GM18907 (cell line): Measurements from ENCODE around the gene GYS2.
"Not testable (repeated sequence)": the region's sequence is repeated elsewhere in the genome, so short reads cannot be mapped to it uniquely, and the experiment has no call there.

Source experiments
- ATAC-seq: cut with Tn5 transposase; IDR thresholded peaks from one replicate; pipeline ENCODE4 v1.9.1; 2021; ENCODE audit warnings: mild to moderate bottlenecking, moderate library complexity; ENCODE audit not compliant: unreplicated experiment

GYS2 gene

GRCh38 chr12:21606175-21606574 is 1.5 kb upstream of the GYS2 start:
- no peak for ATAC-seq

GRCh38 chr12:21602774-21603173 is 1.9 kb downstream of the GYS2 start:
- no peak for ATAC-seq

- no peak for ATAC-seq
Measured at GRCh38 chr12:21600196-21600595, 4.5 kb downstream of the GYS2 start.

GRCh38 chr12:21599143-21599999 is 5.3 kb downstream of the GYS2 start:
- peak; percentile 79 for ATAC-seq

- ATAC-seq, result no peak
Measured at GRCh38 chr12:21598651-21599050, 6.0 kb downstream of the GYS2 start.

DNA sequence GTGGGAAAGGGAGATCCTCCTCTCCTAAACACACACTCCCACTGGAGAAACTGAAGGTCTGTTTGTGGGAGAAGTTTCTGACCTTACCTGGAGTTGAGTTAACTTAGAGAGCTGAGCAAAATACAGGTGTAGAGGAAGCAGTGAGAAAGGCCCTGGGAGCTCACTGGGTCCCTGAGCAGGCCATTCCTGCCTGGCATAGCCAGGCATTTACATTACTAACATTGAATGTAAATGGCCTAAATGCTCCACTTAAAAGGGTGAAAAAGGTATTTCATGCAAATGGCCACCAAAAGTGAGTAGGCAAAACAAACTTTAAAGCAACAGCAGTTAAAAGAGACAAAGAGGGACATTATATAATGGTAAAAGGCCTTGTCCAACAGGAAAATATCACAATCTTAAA is 9.3 kb downstream of the GYS2 start:
- not testable (repeated sequence) for ATAC-seq

DNA sequence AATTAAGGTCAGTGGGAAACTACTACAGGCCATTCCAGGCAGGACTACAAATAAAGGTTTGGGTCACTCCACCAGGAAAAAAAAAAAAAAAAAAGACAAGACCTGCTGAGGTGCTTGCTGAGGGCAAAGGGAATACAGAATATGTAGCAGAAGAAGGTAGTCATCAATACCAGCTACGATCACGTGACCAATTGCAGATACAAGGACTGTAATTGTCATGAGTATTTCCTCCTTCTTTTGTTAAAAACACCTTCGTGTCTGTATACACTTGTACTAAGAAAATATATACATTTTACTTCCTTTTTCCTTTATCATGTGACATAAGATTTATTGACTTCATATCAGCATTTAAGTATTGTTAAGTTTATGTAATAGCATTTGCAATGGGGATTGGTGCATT is 19.2 kb downstream of the GYS2 start:
- ATAC-seq, result no peak

DNA sequence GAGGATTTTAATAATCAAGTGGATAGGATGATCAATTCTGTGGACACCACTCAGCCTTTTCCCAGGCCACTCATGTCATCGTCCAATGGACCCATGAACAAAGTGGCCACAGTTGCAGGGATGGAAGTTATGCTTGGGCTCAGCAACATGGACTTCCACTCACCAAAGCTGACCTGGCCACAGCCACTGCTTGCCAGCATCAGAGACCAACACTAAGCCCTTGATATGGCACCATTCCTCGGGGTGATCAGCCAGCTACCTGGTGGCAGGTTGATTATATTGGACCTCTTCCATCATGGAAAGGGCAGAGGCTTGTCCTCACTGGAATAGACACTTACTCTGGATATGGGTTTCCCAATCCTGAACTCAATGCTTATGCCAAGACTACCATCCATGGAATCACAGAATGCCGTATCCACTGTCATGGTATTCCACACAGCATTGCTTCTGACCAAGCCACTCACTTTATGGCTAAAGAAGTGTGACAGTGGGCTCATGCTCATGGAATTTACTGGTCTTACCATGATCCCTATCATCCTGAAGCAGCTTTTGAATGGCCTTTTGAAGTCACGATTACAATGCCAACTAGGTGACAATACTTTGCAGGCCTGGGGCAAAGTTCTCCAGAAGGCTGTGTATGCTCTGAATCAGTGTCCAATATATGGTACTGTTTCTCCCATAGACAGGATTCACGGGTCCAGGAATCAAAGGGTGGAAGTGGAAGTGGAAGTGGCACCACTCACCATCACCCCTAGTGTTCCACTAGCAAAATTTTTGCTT is 20.1 kb downstream of the GYS2 start:
- not testable (repeated sequence) for ATAC-seq

DNA sequence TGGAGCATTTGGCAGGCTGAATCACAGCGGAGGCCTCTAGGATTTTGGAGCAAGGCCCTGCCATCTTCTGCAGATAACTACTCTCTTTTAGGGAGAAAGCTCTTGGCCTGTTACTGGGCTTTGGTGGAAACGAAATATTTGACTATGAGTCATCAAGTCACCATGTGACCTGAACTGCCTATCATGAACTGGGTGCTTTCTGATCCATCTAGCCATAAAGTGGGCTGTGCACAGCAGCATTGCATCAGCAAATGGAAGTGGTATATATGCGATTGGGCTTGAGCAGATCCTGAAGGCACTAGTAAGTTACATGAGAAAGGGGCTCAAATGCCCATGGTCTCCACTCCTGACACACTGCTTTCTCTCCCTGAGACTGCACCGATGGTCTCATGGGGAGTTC is 21.1 kb downstream of the GYS2 start:
- ATAC-seq, result no peak

- ATAC-seq, result peak; percentile 82
Measured at GRCh38 chr12:21580748-21581516, 23.7 kb downstream of the GYS2 start.

DNA sequence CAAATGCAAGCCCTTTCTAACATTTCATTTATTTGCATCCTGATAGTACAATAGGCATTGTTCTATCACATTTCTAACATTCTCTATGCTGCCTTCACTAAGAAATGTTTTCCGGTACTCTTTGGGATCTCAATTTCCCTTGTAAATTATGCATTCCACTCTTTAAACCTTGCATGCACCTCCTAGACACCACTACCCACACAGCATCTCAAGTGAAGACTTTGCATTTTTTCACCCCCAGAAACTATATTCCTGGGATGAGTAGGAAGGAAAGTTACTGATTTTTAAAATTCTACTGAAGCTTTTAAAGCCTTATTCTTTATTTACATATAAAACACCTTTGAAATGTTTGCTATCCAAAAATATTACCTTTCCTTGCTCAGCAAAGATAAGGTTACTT is 27.1 kb downstream of the GYS2 start:
- ATAC-seq, result no peak

DNA sequence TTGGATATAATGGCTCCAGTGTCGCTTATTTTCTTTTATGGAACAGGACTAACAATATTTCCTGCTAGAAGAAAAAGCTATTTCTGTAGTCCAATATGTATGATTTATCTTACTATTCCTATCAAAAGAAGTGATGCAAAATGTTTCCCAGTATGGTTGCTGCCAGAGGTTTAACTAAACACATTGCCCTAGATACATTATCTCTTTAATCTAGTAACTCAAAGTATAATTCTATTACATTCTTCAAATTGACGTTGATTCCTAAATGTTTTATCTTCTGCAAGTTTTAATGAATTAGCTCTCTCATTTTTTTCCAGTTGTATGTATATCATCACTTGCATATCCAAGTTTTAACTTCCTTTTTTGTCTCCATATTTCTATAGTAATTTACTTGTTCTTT is 28.2 kb downstream of the GYS2 start:
- ATAC-seq, result no peak

GRCh38 chr12:21573733-21574358 is 30.8 kb downstream of the GYS2 start:
- ATAC-seq, result no peak

DNA sequence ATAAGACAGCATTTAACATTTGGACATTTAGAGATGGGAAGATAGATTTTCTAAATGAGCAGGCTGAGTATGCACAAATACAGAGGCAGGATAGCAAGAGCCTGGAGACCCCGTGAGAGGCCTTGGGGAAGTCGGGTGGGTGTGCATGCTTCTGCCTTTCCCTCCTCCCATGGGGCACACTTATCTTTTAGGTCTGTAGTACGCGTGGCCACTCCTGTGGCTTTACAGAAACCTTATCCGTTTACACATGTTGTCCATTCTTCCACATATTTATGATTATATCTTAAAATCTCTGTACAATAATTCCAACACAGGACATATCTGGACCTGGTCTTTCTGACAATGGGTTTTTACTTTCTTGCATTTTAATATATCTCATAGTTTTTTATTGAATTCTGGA is 33.6 kb downstream of the GYS2 start:
- ATAC-seq, result no peak

GRCh38 chr12:21568115-21568514 is 36.5 kb downstream of the GYS2 start:
- no peak for ATAC-seq

DNA sequence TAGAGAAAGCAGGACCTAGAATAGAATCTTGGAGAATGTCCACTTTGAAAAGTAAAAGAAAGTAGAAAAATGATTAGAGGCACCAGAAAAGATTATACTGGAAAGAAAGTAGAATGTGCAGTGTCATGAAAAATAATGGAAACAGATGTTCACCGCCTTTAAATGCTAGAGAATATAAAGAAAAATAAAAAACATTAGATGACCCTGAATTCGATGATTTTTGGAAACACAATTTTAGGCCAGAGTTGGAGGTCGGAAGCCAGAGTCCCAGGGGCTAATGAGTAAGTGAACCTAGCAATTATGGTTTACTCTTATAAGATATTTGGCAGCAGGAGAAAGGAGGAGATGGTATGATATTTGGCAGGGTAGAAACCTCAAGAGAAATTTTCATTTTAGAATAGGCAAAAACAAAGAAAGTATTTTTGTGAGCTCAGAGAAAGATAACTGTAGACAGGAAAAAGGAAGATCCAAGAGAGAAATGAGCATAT is 37.7 kb downstream of the GYS2 start:
- ATAC-seq, result no peak

- no peak for ATAC-seq
Measured at GRCh38 chr12:21566223-21566906, 38.3 kb downstream of the GYS2 start.

DNA sequence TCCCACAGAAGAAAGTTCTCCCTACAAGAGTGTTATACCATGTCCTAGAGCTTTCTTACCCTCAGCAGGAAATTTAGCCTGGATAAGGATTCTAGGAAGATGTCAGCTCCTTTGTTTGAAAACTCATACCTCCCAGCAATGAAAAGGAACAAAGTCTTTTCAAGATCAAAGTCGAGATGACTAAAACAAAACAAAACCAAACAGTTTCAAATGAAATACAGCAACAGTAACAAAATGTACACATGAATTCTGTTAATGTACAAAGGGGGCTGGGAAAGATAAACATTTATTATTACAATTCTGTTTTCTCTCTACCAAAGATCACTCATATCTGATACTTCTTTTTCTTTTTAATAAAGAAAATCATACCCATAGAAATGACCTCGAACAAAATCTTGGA is 41.8 kb downstream of the GYS2 start:
- no peak for ATAC-seq

- no peak for ATAC-seq
Measured at GRCh38 chr12:21561158-21561557, 43.5 kb downstream of the GYS2 start.

DNA sequence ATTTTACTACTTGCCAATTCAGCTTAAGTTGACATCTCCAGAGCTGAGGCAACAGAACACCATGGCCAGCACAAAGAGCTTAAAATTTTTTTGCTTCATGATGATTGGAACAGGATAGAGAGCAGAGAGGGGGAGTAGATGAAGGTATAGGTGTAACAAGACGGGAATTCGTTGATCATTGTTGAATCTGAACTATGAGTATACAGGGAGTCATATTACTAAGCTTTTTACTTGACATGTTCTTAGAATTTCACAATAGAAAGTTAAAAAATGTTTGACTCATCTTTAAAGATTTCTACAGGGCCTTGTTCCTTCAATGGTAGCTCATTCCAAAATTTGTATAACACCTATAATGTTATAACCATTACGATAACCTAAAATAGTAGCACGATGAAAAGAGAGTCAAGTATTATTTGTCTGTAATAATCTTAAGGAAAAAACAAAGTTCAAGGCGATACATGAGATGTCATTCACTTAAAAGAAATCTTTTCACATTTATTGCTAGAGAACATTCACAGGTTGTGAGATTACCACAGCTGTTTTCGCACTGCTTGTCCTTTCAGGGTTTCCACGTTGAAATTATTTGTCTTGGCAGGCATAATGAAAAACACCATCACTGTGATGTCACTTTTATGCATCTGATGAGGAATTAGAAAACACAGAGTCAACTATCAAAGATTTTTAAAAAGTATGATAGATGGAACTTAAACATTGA is 44.6 kb downstream of the GYS2 start:
- ATAC-seq, result no peak
